ENCODE measurements around the gene PHF19. TPM values are rescaled to one million over a fixed set of nuclear protein-coding genes. Genes with fewer than 3 reads are reported as not detected.

PHF19 gene
- polyA plus RNA-seq, 1 donor from 2014 or later: 4.9 TPM

DNA sequence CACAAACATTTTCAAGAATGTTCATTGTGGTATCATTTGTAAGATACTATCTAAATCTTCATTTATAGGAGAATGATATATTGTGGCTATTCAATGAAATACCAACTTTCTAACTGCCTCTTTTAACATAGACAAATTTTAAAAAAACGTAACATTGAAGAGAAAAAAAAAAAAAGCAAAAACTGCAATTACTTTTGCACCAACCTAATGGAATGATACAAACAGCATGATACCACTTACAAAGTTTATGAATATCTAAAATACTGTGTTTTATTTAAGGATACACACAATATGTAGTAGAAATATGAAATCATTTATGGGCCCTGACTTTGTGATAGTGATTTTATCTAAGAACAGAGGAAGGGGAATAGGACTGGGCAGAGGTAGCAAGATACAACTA, 58.4 kb downstream of the PHF19 start:
- no peaks in the 10 kb centered on the region for H4K20me1 ChIP-seq (ENCODE audit: insufficient read depth)
- no peaks in the 10 kb centered on the region for H3K9me3 ChIP-seq (ENCODE audit: low read length)
- no peaks in the 10 kb centered on the region for H3K27me3 ChIP-seq (ENCODE audit: insufficient read depth, low read depth, low read length)
- no peak overlapping the region for H3K27ac ChIP-seq (ENCODE audit: low read length)
- no peak overlapping the region for H3K9ac ChIP-seq (ENCODE audit: low read length)
- no peak overlapping the region for H3K4me2 ChIP-seq (ENCODE audit: low read length)
- no peaks in the 10 kb centered on the region for H3F3A ChIP-seq (ENCODE audit: insufficient read depth, low read length, poor library complexity, severe bottlenecking)
- TF ChIP-seq, protein P1, sequence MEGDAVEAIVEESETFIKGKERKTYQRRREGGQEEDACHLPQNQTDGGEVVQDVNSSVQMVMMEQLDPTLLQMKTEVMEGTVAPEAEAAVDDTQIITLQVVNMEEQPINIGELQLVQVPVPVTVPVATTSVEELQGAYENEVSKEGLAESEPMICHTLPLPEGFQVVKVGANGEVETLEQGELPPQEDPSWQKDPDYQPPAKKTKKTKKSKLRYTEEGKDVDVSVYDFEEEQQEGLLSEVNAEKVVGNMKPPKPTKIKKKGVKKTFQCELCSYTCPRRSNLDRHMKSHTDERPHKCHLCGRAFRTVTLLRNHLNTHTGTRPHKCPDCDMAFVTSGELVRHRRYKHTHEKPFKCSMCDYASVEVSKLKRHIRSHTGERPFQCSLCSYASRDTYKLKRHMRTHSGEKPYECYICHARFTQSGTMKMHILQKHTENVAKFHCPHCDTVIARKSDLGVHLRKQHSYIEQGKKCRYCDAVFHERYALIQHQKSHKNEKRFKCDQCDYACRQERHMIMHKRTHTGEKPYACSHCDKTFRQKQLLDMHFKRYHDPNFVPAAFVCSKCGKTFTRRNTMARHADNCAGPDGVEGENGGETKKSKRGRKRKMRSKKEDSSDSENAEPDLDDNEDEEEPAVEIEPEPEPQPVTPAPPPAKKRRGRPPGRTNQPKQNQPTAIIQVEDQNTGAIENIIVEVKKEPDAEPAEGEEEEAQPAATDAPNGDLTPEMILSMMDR (IDR thresholded peaks at IDR 0.05; ENCODE audit: poor library complexity, severe bottlenecking): no peak
- TF ChIP-seq EP300 (conservative IDR thresholded peaks at IDR 0.05; ENCODE audit: poor library complexity, severe bottlenecking): no peak
- no peak for TF ChIP-seq MXI1 (conservative IDR thresholded peaks at IDR 0.05; ENCODE audit: poor library complexity, severe bottlenecking)
- TF ChIP-seq, protein P2, sequence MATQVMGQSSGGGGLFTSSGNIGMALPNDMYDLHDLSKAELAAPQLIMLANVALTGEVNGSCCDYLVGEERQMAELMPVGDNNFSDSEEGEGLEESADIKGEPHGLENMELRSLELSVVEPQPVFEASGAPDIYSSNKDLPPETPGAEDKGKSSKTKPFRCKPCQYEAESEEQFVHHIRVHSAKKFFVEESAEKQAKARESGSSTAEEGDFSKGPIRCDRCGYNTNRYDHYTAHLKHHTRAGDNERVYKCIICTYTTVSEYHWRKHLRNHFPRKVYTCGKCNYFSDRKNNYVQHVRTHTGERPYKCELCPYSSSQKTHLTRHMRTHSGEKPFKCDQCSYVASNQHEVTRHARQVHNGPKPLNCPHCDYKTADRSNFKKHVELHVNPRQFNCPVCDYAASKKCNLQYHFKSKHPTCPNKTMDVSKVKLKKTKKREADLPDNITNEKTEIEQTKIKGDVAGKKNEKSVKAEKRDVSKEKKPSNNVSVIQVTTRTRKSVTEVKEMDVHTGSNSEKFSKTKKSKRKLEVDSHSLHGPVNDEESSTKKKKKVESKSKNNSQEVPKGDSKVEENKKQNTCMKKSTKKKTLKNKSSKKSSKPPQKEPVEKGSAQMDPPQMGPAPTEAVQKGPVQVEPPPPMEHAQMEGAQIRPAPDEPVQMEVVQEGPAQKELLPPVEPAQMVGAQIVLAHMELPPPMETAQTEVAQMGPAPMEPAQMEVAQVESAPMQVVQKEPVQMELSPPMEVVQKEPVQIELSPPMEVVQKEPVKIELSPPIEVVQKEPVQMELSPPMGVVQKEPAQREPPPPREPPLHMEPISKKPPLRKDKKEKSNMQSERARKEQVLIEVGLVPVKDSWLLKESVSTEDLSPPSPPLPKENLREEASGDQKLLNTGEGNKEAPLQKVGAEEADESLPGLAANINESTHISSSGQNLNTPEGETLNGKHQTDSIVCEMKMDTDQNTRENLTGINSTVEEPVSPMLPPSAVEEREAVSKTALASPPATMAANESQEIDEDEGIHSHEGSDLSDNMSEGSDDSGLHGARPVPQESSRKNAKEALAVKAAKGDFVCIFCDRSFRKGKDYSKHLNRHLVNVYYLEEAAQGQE (IDR thresholded peaks at IDR 0.05; ENCODE audit: borderline replicate concordance): no peak
- no peak for TF ChIP-seq EZH2 (IDR thresholded peaks at IDR 0.05; ENCODE audit: borderline replicate concordance, insufficient read depth, low read length, poor library complexity, severe bottlenecking)
- no peak for TF ChIP-seq POLR2AphosphoS5 (IDR thresholded peaks at IDR 0.05)
- no peak for TF ChIP-seq RAD21 (conservative IDR thresholded peaks at IDR 0.05)
- no peaks in the 10 kb centered on the region for H3K79me2 ChIP-seq (replicated peaks; ENCODE audit: insufficient read depth, low read length)
- no peak overlapping the region for H3K4me3 ChIP-seq (ENCODE audit: low read length)
- no peak overlapping the region for H2AFZ ChIP-seq (ENCODE audit: low read depth, low read length)
- H3K36me3 ChIP-seq (ENCODE audit: insufficient read depth, low read length): no peaks in the 10 kb centered on the region
- H3K9me2 ChIP-seq (ENCODE audit: insufficient read depth, low read length): no peaks in the 10 kb centered on the region

DNA sequence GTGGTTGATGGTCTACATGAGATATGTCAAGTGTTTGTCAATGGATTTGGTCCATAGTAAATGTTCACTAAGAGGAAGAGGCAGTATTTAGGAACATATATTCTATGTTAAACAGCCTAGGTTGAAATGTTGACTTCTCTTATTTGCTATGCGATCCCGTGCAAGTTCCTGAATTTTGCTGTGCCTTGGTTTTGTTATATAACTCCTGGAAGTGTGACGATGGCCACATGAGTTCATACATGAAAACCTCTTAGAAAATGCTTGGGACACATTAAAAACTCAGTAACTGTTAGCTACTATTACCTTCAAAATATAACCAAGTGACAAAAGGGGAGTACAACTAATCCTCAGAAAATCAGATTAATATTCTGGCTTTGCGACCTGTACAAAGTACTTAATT, 61.9 kb downstream of the PHF19 start:
- H2AFZ ChIP-seq (ENCODE audit: low read depth, low read length): no peak overlapping the region
- no peaks in the 10 kb centered on the region for H3K79me2 ChIP-seq (replicated peaks; ENCODE audit: insufficient read depth, low read length)
- H3K4me3 ChIP-seq (ENCODE audit: low read length): no peak overlapping the region
- H3K9ac ChIP-seq (ENCODE audit: low read length): no peak overlapping the region
- H3K27ac ChIP-seq (ENCODE audit: low read length): no peak overlapping the region
- no peaks in the 10 kb centered on the region for H3K9me2 ChIP-seq (ENCODE audit: insufficient read depth, low read length)
- no peaks in the 10 kb centered on the region for H4K20me1 ChIP-seq (ENCODE audit: insufficient read depth)
- no peak overlapping the region for H3K4me2 ChIP-seq (ENCODE audit: low read length)
- TF ChIP-seq, protein P2 (IDR thresholded peaks at IDR 0.05; ENCODE audit: borderline replicate concordance): no peak
- H3F3A ChIP-seq (ENCODE audit: insufficient read depth, low read length, poor library complexity, severe bottlenecking): no peaks in the 10 kb centered on the region
- no peaks in the 10 kb centered on the region for H3K9me3 ChIP-seq (ENCODE audit: low read length)
- H3K27me3 ChIP-seq (ENCODE audit: insufficient read depth, low read depth, low read length): no peaks in the 10 kb centered on the region
- H3K36me3 ChIP-seq (ENCODE audit: insufficient read depth, low read length): no peaks in the 10 kb centered on the region

Data from neural cell (in vitro differentiated cells).